HG03521 (cell line): ENCODE measurements around the gene HERPUD2.
"Not testable (repeated sequence)": the region's sequence is repeated elsewhere in the genome, so short reads cannot be mapped to it uniquely, and the experiment has no call there.

Experiments
- ATAC-seq: cut with Tn5 transposase; IDR thresholded peaks from one replicate; pipeline ENCODE4 v1.9.1; 2021; ENCODE audit warnings: mild to moderate bottlenecking, moderate library complexity; ENCODE audit not compliant: unreplicated experiment

HERPUD2 gene

DNA sequence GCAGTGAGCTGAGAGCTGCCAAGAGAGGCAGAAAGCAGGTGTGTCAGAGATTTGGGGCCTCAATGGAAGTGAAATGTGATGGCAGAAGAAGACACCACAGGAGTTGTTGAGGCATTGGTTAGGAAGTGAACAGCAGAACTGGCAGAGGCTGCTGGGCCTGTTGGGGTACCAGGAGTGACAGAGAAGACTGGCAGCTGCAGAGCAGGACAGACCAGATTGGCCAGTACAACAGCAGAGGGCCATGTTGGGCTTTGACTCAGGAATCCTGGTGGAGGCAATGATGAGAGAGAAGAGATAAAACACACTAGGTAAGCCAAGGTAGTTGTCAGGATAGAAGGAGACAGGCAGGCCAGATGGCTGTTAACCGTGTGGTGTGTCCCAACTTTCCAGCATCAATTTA is 19.9 kb upstream of the HERPUD2 start:
- no peak for ATAC-seq

GRCh38 chr7:35714407-35714806 is 19.5 kb upstream of the HERPUD2 start:
- no peak for ATAC-seq

DNA sequence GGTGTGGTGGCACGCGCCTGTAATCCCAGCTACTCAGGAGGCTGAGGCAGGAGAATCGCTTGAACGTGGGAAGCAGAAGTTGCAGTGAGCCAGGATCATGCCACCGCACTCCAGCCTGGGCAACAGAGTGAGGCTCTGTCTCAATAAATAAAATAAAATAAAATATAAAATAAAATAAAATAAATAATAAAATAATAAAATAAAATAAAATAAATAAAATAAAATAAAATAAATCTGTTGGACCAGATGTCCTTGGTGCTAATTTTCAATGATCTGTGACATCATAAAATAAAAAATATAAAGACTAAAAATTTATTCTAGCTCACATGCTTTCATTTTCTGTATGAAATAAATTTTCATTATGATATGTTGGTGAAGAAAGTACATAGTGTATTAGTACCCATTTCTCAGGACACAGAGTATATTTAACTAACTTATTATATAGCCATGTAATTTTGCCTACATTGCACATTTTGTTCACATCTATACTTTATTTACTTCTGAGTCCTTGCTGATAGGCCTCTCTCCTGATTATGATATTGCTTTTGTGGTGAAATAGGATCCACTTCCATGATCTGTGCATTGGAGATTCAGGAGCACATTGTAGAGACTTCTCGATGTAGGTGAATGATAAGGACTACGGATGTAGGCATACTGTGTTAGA is 17.8 kb upstream of the HERPUD2 start:
- no peak for ATAC-seq

DNA sequence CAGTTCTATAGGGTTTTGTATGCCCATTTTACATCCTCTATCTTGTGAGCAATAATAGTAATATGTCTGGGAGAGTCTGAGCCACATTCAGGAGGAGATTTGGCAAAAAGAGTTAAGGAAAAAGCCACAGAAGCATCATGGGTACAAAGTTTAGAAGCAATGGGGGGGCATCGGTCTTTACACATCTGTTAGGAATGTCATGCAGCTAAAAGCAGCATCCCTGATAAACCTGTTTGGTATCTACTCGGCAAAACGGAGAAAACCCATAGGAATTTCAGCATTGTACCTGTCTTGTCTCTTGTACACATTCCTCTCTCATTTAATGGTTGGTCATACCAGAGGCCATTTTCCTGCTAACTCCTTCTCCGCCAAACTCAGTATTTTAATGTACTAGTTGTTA is 12.5 kb upstream of the HERPUD2 start:
- ATAC-seq, result no peak

GRCh38 chr7:35705932-35706461 is 11.1 kb upstream of the HERPUD2 start:
- ATAC-seq, result no peak

DNA sequence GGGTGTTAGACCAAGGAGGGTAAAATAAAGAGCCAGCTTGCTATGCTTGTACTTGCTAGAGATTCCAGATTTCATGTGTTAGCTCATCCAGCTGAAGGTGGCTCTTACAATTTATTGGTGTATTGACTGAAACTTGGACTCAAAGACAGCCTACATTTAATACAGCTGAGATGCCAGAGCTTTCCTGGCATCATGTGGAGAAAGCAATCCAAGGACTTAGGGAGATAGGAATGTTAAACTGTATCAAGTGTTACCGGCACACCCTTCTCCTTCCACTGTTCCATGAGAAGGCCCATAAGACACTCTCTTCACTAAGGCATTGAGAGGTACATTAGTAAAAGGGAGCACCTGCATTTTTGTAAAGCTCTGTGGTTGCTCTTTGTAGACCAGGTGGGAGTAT is 9.3 kb upstream of the HERPUD2 start:
- no peak for ATAC-seq

- no peak for ATAC-seq
Observed at GRCh38 chr7:35702541-35702940, 7.6 kb upstream of the HERPUD2 start.

DNA sequence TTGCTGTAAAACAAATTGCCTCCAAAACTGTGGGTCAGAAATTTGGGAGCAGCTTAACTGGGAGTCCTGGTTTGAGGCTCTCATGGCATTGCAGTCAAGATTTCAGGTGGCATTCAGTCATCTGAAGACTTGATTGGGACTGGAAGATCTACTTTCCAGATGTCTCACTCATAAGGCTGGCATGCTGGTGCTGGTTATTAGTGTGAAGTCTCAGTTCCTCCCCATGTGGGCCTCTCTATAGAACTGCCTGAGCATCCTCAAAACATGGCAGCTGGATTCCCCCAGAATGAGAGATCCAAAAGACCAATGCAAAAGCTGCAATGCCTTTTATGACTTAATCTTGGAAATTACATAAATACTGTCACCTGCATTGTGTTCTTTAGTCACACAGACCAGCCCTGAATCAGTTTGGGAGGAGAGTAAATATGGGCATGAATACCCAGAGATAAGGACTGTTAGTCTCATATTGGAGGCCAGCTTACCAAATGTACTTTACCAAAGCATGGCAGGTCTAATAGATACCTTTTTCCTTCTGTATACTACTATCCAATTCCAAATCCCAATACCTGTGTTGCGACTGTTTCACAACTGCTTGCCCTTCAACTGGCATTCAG is 6.5 kb upstream of the HERPUD2 start:
- peak; percentile 59 for ATAC-seq

DNA sequence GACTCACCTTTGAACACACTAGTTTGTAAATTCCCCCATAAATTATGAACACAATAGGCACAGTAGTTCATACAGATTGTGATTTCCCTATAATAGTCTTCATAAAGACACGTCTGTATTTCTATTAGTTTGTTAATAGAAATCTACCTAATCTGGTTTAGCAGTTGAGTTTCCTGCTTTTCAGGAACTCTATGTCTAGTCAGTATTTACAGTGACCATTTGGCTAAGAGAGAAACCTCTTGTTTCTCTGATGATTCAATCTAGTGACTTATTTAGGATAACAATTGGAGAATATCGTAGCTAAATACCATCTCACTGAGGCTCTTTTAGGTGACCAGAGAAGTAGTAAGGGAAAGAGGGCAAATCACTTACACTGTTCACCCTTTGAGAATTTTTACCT is 5.9 kb upstream of the HERPUD2 start:
- no peak for ATAC-seq

DNA sequence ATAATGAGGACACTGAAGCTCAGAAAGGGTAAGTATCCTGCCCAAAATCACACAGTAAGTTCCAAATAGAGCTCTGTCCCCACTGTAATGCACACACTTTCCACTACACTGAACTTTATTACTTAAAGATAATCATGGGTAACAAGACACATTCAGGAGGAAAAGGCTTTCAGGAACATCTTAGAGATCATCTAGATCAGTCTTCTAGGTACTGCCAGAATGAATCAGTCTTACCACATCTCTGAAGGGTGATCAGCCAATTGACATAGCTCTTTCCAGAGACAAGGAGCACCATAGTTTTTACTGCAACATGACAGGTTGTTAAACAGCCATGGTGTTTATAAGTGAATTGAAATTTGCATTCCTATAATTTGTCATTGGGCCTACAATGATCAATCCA is 5.4 kb upstream of the HERPUD2 start:
- no peak for ATAC-seq

- no peak for ATAC-seq
Observed at GRCh38 chr7:35699796-35700305, 4.9 kb upstream of the HERPUD2 start.

- not testable (repeated sequence) for ATAC-seq
Observed at GRCh38 chr7:35698382-35698781, 3.4 kb upstream of the HERPUD2 start.

DNA sequence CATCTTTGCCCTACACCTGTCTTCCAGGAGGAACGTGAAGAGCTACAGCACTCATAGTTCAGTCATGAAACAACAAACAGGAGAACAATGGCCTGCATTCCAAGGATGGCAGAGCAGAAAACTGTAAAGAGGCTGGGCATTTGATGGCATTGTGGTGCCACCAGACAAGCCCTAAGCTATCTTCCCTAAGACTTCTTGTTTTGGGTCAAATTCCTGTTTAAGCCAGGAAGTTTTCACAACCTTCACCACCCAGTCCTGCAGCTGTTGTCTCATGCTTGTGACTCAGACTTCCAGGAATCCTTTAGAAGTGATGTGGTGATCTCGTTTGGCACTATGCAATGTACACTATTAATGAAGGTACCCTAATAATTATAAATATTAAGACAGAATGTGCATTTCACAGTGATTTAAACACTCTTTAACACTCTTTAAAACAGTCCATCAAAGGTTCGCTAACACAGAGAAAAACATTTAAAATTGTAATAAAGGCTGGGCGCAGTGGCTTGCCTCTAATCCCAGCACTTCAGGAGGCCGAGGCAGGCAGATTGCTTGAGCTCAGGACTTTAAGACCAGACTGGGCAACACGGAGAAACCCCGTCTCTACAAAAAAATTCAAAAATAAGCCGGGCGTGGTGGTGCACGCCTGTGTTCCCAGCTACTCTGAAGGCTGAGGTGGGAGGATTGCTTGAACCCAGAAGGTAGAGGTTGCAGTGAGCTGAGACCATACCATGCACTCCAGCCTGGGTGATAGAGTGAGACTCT is 2.7 kb upstream of the HERPUD2 start:
- no peak for ATAC-seq

DNA sequence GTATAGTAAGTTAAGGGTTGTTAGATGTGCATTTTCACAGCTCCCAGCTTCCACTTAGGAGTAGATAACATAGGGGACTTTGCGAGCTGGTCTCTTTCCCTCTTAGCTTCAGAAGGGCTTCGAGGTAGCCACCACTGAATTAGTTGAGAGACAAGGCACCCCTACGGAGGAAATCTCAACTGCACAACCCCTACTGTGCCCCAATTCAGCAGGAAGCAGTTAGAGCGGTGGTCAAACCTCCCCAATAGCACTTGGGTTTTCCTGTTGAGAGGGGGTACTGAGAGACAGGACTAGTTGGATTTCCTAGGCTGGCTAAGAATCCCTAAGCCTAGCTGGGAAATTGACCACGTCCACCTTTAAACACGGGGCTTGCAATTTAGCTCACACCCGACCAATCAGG is 1.1 kb upstream of the HERPUD2 start:
- no peak for ATAC-seq

DNA sequence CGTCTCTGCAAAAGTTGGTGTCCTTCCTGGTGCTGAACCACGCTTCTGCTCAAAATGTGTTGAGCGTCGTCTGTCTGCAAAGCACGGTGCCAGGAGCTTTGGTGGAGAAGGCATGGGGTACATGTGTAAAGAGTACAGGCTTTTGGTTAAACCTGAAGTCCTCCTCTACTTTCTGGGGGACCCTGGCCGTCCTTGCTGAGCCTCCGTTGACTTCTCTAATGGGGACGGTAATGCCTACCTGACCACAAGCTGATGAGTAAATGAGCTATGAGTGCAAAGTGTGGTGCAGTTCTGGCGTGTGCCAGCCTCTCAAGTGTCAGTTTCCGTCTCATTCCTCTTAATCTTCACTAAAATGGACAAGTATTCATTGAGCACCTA is 527 bp upstream of the HERPUD2 start:
- no peak for ATAC-seq

DNA sequence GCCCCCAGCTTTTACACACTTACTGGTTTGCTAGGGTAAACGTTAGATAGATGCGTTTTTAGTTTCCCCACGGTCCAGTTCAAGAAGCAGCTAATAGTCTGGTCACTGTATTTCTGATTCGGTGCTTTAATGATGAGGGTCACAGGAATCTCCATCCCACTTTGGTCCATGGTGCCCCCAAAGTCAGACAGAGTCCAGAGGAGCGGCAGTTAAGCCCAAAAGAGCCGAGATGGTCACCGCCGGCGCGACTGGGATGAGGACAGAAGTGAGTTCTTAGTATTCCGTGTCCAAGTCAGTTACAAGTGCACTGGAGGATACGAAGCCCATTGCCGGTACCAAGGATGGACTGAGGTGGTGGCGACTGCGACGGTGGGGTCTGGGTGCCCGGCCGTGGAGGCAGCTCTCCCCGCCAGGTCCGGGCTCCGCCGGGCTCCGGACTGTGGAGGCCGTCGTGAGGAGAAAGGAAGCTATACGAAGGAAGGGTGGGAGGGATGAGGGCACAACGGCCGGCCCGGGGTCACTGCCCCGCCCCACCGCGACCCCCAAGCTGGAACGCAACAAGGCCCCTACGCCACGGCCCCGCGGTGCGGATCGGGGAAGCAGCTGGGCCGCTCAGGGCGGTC is 663 bp downstream of the HERPUD2 start:
- no peak for ATAC-seq

- ATAC-seq, result no peak
Observed at GRCh38 chr7:35691827-35692307, 3.1 kb downstream of the HERPUD2 start.

DNA sequence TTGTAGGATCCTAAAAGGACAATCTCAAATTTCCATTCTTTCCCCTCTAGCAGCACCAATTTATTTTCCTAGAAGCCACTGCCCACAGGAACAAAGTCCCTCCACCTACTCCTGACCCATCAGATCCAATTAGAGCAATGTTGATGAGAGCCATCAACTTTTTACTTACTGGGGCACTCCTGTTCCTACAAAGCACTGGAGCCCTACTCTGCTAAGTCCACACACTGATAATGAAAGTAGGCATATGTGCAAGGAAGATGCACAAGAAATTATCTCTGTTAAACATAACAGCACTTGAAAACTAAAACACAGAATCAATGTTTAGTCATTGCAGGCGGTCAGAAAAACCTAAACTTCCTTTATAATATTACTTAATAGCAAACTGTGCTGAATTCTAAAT is 3.6 kb downstream of the HERPUD2 start:
- ATAC-seq, result no peak

DNA sequence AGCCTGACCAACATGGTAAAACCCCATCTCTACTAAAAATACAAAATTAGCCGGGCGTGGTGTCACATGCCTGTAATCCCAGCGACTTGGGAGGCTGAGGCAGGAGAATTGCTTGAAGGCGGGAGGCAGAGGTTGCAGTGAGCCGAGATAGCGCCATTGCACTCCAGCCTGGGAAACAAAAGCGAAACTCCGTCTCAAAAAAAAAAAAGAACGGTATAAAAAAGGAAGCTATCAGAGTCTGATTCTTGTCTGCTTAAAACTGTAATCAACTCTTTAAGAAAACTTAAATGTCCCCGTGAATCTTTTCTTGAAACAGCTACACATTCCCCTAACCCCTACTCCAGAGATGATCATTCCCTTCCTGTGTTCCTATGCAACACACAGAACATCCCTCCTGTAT is 4.3 kb downstream of the HERPUD2 start:
- ATAC-seq, result not testable (repeated sequence)

- ATAC-seq, result no peak
Observed at GRCh38 chr7:35685781-35686180, 9.2 kb downstream of the HERPUD2 start.
